GM20000 (cell line): ENCODE data around the gene PRR18.
A peak's percentile ranks its signal among the peaks of the same experiment; 100 is the strongest.

Experiments used
- DNase-seq: peaks from one replicate; pipeline ENCODE4 v3.0.0; 2012; ENCODE audit warnings: low spot score
- TF ChIP-seq, protein P1 (sequence below): IDR thresholded peaks from 2 replicates; pipeline ENCODE4 v1.5.1; 2012; ENCODE audit warnings: mild to moderate bottlenecking, control low read depth; ENCODE audit errors: extremely low read depth, missing control alignments

PRR18 gene

DNA sequence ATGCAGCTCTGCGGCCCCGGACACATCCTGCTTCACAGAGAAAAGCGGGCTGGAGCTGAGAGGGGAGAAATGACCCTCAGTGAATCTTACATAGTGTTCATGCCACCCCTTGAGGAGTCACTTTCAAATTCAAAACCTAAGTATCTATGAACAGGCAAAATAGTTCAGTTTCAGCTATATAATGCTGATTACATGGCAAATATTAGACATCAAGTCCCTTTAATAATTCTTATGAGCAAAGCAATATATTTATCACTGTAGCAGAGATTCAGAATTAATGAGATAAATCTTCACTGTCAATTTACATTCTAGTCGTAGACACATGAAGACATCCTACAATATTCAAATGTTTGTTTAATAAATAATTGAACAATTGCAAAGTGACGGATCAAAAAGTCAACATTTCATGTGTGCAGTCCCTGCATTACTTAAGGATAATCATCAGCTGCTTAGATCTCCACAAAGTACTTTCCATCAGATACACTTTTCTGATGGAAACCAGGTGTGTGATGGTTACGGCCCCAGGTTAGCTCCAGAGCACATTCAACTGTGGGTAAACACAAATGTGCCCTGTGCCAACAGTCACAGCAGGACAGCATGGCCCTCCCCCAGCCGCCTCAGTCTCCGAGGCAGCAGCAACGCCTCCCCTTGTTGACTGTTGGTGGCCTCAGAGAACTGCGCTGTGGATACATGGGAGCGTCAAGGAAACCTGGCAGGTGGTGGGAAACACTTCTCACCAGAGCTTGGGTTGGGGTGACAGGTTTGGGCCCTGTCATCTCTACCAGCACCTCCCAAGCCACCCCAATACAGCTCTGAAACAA, 787 bp upstream of the PRR18 start:
- TF ChIP-seq, protein P1, sequence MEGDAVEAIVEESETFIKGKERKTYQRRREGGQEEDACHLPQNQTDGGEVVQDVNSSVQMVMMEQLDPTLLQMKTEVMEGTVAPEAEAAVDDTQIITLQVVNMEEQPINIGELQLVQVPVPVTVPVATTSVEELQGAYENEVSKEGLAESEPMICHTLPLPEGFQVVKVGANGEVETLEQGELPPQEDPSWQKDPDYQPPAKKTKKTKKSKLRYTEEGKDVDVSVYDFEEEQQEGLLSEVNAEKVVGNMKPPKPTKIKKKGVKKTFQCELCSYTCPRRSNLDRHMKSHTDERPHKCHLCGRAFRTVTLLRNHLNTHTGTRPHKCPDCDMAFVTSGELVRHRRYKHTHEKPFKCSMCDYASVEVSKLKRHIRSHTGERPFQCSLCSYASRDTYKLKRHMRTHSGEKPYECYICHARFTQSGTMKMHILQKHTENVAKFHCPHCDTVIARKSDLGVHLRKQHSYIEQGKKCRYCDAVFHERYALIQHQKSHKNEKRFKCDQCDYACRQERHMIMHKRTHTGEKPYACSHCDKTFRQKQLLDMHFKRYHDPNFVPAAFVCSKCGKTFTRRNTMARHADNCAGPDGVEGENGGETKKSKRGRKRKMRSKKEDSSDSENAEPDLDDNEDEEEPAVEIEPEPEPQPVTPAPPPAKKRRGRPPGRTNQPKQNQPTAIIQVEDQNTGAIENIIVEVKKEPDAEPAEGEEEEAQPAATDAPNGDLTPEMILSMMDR: no peak
- DNase-seq: no peak

GRCh38 chr6:166307082-166308032, 835 bp downstream of the PRR18 start:
- TF ChIP-seq, protein P1: no peak
- DNase-seq: peak; percentile 66

GRCh38 chr6:166306378-166307081, 1.7 kb downstream of the PRR18 start:
- no peak for DNase-seq

DNA sequence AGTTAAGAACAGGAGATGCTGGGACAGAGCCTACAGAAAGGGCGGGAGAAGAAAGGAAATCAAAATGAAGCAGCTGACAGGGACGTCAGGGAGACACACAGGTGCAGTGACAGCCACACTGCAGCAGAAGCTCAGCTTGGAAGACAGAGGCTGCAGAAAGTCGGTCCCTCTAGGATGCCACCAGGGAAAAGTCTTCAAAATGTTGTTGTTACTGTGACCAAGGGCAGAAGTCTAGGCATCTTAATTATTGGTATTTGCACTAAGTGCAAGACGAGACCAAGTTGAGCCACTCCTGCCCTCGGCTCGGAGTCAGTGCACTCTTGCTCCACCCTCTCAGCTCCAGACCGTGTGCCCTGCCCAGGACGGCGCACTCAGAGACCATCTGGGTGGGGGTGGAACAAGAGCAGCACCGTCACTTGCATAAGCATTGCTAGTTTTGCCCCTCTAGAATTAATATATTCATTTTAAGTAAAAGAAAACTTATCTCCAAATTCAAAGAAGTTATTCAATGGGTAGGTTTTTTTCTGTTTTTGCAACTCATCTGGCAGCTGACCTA, 2.6 kb downstream of the PRR18 start:
- TF ChIP-seq, protein P1: no peak
- no peak for DNase-seq

More at GRCh38 chr6:166306378-166307081, 1.7 kb downstream of the PRR18 start:
- TF ChIP-seq, protein P1: no peak

DNA sequence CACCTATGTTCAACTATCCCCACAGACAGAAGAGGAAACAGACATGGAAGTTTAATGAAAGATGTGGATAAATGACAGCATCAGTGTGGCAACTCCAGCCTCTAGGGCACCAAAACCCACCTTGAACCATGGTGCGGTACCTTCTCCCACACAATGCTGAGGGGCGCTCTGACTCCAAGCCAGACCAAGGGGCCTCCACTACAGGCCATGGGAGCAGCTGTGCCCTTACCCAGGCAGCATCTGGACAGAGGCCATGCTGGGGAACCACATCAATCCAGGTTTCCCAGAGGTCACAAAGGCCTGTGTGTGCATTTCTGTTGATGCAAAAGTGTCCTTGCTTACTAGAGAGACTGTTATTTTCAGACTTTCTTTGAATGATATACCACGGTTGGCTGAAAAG, 4.1 kb downstream of the PRR18 start:
- no peak for DNase-seq
- TF ChIP-seq, protein P1: no peak

GRCh38 chr6:166301611-166302529, 6.3 kb downstream of the PRR18 start:
- no peak for DNase-seq
- TF ChIP-seq, protein P1: no peak
